Activated T-cell treated with anti-CD3 and anti-CD28 coated beads, Interleukin-2, amount 50 U/mL, for 24 hours (primary cell): Measurements from ENCODE around the gene CSF1.
"Not testable (repeated sequence)": the region's sequence is repeated elsewhere in the genome, so short reads cannot be mapped to it uniquely, and the experiment has no call there.

Source experiments
- DNase-seq: peaks from one replicate; pipeline ENCODE4 v3.0.0-alpha.2; 2020
- H3K27ac Mint-ChIP-seq: 2 replicates; pipeline ENCODE4 v1.8.0; 2020; ENCODE audit warnings: mild to moderate bottlenecking, mixed read lengths
- H3K27me3 Mint-ChIP-seq: 2 replicates; pipeline ENCODE4 v1.8.0; 2020; ENCODE audit warnings: mixed read lengths
- H3K36me3 Mint-ChIP-seq: 2 replicates; pipeline ENCODE4 v1.8.0; 2020; ENCODE audit warnings: low read depth, mixed read lengths
- H3K4me1 Mint-ChIP-seq: 2 replicates; pipeline ENCODE4 v1.8.0; 2020; ENCODE audit warnings: low read depth, mixed read lengths
- H3K4me3 Mint-ChIP-seq: 2 replicates; pipeline ENCODE4 v1.8.0; 2020; ENCODE audit warnings: mild to moderate bottlenecking, moderate library complexity, mixed read lengths
- H3K9me3 Mint-ChIP-seq: 2 replicates; pipeline ENCODE4 v1.8.0; 2020; ENCODE audit warnings: mixed read lengths

Gene CSF1, protein sequence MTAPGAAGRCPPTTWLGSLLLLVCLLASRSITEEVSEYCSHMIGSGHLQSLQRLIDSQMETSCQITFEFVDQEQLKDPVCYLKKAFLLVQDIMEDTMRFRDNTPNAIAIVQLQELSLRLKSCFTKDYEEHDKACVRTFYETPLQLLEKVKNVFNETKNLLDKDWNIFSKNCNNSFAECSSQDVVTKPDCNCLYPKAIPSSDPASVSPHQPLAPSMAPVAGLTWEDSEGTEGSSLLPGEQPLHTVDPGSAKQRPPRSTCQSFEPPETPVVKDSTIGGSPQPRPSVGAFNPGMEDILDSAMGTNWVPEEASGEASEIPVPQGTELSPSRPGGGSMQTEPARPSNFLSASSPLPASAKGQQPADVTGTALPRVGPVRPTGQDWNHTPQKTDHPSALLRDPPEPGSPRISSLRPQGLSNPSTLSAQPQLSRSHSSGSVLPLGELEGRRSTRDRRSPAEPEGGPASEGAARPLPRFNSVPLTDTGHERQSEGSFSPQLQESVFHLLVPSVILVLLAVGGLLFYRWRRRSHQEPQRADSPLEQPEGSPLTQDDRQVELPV

GRCh38 chr1:109910123-109910962 lies at the start of gene CSF1:
CSF1 (plus strand) TSS chr1:109910849; CDS start chr1:109911024, 175 bp downstream.
- Mint-ChIP-seq H3K36me3 (peaks cover 47% of the 10 kb centered on the region), H3K9me3 (peaks cover 4% of the 10 kb centered on the region), H3K27me3 (no peaks in the 10 kb centered on the region), H3K27ac (peak within 1 kb of the TSS; percentile 90), H3K4me3 (peak within 1 kb of the TSS; percentile 89), H3K4me1 (peaks cover 77% of the 10 kb centered on the region)
- peak; percentile 81 for DNase-seq

DNA sequence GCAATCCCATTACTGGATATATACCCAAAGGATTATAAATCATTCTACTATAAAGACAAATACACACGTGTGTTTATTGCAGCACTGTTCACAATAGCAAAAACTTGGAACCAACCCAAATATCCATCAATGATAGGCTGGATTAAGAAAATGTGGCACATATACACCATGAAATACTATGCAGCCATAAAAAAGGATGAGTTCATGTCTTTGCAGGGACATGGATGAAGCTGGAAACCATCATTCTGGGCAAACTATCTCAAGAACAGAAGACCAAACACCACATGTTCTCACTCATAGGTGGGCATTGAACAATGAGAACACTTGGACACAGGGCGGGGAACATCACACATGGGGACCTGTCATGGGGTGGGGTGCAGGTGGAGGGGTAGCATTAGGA lies 49.0 kb upstream of the CSF1 start:
- not testable (repeated sequence) for H3K27me3 Mint-ChIP-seq, H3K27ac Mint-ChIP-seq, H3K4me3 Mint-ChIP-seq, H3K9me3 Mint-ChIP-seq, H3K4me1 Mint-ChIP-seq, DNase-seq, H3K36me3 Mint-ChIP-seq

- no peak overlapping the region for H3K4me3 Mint-ChIP-seq
- no peak overlapping the region for H3K27ac Mint-ChIP-seq
- peaks cover 5% of the 10 kb centered on the region for H3K9me3 Mint-ChIP-seq
- no peak for DNase-seq
- H3K4me1 Mint-ChIP-seq = peaks cover 8% of the 10 kb centered on the region
- no peaks in the 10 kb centered on the region for H3K27me3 Mint-ChIP-seq
- no peaks in the 10 kb centered on the region for H3K36me3 Mint-ChIP-seq
Observed at GRCh38 chr1:109863667-109864046, 47.0 kb upstream of the CSF1 start.

DNA sequence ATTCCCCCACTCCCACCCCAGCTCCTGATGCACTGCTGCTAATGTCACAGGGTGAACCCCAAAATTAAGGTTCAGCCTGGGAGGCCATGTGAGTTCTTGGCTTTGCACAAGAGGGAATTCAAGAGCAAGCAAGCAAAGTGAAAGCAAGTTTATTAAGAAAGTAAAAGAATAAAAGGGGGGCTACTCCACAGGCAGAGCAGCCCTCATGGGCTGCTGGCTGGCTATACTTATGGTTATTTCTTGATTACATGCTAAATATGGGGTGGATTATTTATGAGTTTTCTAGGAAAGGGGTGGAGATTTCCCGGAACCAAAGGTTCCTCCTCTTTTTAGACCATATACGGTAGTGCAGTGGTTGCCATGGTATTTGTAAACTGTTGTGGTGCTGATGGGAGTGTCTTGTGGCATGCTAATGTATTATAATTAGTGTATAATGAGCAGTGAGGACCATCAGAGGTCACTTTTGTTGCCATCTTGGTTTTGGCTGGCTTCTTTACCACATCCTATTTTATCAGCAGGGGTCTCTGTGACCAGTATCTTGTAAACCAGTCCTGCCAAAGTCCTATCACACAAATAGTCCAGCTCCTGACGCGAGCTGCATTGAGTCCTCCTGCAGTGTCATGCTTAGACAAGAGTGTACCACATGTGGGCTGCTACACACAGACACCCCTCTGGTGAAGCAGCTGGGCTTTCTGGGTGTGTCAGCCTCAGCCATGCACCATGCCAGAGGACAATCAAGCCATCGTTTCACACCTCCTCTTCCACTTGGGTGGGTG lies 46.4 kb upstream of the CSF1 start:
- H3K4me3 Mint-ChIP-seq = no peak overlapping the region
- no peaks in the 10 kb centered on the region for H3K36me3 Mint-ChIP-seq
- no peaks in the 10 kb centered on the region for H3K27me3 Mint-ChIP-seq
- peaks cover 5% of the 10 kb centered on the region for H3K9me3 Mint-ChIP-seq
- peaks cover 8% of the 10 kb centered on the region for H3K4me1 Mint-ChIP-seq
- no peak overlapping the region for H3K27ac Mint-ChIP-seq
- no peak for DNase-seq

DNA sequence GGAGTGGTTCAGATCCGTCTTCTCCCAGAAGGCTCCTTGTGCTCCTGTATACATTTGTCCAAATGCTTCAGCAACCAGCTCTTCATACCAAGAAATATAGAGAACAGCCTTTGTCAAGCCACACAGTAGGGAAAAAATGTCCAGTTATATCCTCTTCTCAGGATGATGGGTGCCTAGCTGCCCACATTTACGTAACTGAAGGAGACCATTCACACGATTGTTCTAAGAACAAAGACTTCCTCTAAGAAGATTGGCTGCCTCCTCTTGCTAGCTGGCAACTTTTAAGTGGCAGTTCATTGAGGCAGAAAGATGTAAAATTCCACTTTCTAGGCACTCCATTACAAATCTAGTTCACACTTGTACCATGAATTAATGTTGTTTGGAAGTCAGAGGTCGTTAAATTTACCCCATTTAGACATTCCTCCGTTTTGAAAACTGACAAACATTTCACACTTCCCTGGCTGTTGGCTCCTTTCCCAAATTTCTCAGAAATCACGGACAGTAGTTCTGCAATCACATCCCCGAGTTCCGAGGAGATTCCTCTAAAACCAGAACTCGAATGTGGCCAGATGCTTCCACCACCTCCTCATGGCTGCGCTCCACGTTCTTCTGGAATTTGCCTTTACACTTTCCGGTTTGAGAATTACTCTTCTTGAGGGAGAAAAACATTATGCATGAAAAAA lies 45.6 kb upstream of the CSF1 start:
- Mint-ChIP-seq H3K27ac (no peak overlapping the region), H3K4me1 (peaks cover 5% of the 10 kb centered on the region), H3K36me3 (no peaks in the 10 kb centered on the region), H3K9me3 (peaks cover 5% of the 10 kb centered on the region), H3K27me3 (no peaks in the 10 kb centered on the region), H3K4me3 (no peak overlapping the region)
- no peak for DNase-seq

DNA sequence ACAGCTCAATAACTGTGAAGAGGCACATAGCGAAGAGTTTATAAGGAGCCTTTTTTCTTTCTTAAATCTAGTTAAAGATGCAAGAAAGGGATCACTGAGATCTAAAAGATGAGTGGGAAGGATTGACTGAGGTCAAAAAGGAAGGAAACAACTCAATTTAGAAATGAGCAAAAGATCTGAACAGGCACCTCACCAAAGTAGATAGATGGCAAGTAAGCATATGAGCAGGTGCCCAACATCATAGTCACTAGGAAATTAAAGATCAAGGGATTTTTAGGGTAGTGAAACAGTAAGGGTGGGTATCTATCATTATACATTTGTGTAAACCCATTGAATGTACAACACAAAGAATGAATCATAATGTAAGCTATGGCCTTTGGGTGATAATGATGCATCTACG lies 44.6 kb upstream of the CSF1 start:
- Mint-ChIP-seq H3K4me3 (no peak overlapping the region), H3K27me3 (no peaks in the 10 kb centered on the region), H3K4me1 (peaks cover 5% of the 10 kb centered on the region), H3K9me3 (no peaks in the 10 kb centered on the region), H3K36me3 (no peaks in the 10 kb centered on the region), H3K27ac (no peak overlapping the region)
- no peak for DNase-seq

- Mint-ChIP-seq H3K4me1 (peaks cover 22% of the 10 kb centered on the region), H3K9me3 (no peaks in the 10 kb centered on the region), H3K36me3 (no peaks in the 10 kb centered on the region), H3K27ac (no peak overlapping the region), H3K4me3 (no peak overlapping the region), H3K27me3 (no peaks in the 10 kb centered on the region)
- no peak for DNase-seq
Observed at GRCh38 chr1:109873278-109874175, 37.1 kb upstream of the CSF1 start.

GRCh38 chr1:109874445-109874844 lies 36.2 kb upstream of the CSF1 start:
- H3K9me3 Mint-ChIP-seq = no peaks in the 10 kb centered on the region
- H3K27ac Mint-ChIP-seq = no peak overlapping the region
- peaks cover 22% of the 10 kb centered on the region for H3K4me1 Mint-ChIP-seq
- H3K4me3 Mint-ChIP-seq = no peak overlapping the region
- no peaks in the 10 kb centered on the region for H3K36me3 Mint-ChIP-seq
- H3K27me3 Mint-ChIP-seq = no peaks in the 10 kb centered on the region
- DNase-seq = no peak

DNA sequence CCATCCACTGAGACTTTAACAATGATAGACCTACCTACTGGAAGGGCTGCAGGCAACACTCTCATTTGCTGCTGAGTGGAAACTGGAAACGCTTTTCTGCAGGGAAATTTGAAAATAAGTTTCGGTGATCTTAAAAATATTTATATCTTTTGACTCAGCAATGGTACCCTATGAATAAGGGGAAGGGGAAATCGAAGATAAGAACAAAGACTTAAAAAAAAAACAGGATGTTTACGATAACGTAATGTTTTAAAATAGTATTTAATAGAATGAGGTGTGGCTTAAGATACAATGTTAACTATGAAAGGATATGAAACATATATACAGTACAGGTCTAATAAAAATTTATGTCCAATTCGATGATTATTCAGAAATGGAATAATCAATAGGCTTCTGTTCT lies 34.8 kb upstream of the CSF1 start:
- H3K27ac Mint-ChIP-seq = no peak overlapping the region
- H3K27me3 Mint-ChIP-seq = no peaks in the 10 kb centered on the region
- peaks cover 22% of the 10 kb centered on the region for H3K4me1 Mint-ChIP-seq
- no peak overlapping the region for H3K4me3 Mint-ChIP-seq
- H3K36me3 Mint-ChIP-seq = no peaks in the 10 kb centered on the region
- no peaks in the 10 kb centered on the region for H3K9me3 Mint-ChIP-seq
- no peak for DNase-seq

DNA sequence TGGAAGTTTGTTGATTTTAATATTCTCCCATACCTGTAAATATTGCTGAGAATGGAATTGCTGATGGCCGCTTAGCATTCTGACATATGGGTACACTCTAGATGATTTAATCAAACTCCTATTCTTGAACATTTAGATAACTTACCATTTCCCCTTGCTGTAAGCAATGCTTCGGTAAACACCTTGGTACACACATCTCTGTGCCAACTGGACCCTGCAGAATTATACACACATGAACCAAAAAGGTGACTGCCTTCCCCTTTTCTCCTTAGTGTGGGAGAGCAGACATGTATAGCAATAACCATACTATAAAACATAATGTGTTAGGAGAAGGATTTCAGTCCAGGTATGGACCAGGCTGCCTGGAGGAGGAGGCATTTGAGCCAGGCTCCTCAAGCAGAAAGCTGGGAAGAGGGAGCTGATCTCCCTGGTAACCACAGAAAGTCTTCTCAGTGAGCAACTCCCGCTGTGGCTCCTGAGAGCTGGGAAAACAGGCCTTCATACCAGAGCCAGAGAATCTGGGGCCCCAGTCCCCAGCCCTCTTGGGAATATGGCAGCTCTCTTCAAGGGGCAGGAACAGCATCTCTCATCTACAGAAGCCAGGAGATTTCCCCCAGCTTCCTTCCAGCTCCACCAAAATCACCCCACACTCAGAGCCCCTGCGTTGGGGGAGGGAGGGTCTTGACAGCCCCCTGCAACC lies 33.9 kb upstream of the CSF1 start:
- Mint-ChIP-seq H3K4me1 (peaks cover 22% of the 10 kb centered on the region), H3K27me3 (no peaks in the 10 kb centered on the region), H3K9me3 (no peaks in the 10 kb centered on the region), H3K36me3 (no peaks in the 10 kb centered on the region), H3K27ac (no peak overlapping the region), H3K4me3 (no peak overlapping the region)
- no peak for DNase-seq

DNA sequence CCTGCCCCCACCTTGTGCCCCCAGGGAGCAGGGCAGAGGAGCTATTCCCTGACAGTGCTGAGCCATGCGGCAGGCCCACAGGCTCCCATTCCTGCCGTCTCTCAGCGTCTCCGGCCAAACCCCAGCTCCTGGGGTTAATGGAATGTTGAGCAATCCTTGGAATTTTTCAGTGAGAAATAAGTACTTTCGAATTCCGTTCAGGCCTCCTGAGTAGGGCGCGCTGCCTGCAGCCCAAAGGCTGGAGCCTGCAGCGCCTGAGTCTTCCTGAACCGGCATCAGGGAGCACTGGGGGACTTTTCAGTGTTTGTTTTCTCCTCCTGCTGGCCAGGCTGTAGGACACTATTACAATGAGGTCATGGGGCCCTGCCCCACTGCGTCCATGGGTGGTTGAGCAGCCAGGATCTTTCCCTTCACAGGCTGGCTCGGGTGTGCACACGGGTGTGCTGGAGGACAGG lies 33.3 kb upstream of the CSF1 start:
- H3K27me3 Mint-ChIP-seq = no peaks in the 10 kb centered on the region
- H3K27ac Mint-ChIP-seq = no peak overlapping the region
- no peak overlapping the region for H3K4me3 Mint-ChIP-seq
- no peaks in the 10 kb centered on the region for H3K9me3 Mint-ChIP-seq
- no peaks in the 10 kb centered on the region for H3K36me3 Mint-ChIP-seq
- peaks cover 20% of the 10 kb centered on the region for H3K4me1 Mint-ChIP-seq
- no peak for DNase-seq

- peaks cover 15% of the 10 kb centered on the region for H3K4me1 Mint-ChIP-seq
- H3K36me3 Mint-ChIP-seq = no peaks in the 10 kb centered on the region
- no peaks in the 10 kb centered on the region for H3K27me3 Mint-ChIP-seq
- no peak overlapping the region for H3K4me3 Mint-ChIP-seq
- DNase-seq = no peak
- H3K9me3 Mint-ChIP-seq = no peaks in the 10 kb centered on the region
- H3K27ac Mint-ChIP-seq = no peak overlapping the region
Observed at GRCh38 chr1:109877776-109878175, 32.9 kb upstream of the CSF1 start.
